ENCODE results near the gene E2F6. TPM values are rescaled to one million over a fixed set of nuclear protein-coding genes. Genes with fewer than 3 reads are reported as not detected.

The E2F6 gene
- total RNA-seq, 1 donor from 2014 or later = 22.9 TPM

DNA sequence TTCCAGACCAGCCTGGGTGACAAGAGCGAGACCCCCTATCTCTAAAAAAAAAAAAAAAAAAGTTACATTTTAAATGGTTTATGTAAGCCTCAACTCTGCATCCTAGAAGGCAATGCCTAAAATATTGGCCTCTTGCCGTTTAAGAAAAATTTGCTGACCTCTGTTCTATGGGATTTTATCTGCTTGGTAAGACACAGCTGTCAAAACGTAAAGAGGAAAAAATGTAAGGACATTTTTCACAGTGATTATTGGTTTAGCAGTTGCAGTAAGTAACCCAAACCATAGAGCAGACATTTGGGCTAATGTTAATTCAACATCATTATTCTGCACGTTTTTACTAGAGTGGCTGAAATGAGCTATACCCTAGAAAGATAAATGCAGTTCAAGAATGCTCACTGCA lies 14.4 kb upstream of the E2F6 start:
- Mint-ChIP-seq H3K4me3 (ENCODE audit: low read depth) (peak overlapping the region; percentile 54), H3K27ac (no peak overlapping the region), H3K36me3 (ENCODE audit: insufficient read depth) (no peaks in the 10 kb centered on the region), H3K4me1 (ENCODE audit: low read depth) (peaks cover 5% of the 10 kb centered on the region), H3K9me3 (ENCODE audit: low read depth) (no peaks in the 10 kb centered on the region), H3K27me3 (peaks cover 28% of the 10 kb centered on the region)
- TF ChIP-seq, protein P1, sequence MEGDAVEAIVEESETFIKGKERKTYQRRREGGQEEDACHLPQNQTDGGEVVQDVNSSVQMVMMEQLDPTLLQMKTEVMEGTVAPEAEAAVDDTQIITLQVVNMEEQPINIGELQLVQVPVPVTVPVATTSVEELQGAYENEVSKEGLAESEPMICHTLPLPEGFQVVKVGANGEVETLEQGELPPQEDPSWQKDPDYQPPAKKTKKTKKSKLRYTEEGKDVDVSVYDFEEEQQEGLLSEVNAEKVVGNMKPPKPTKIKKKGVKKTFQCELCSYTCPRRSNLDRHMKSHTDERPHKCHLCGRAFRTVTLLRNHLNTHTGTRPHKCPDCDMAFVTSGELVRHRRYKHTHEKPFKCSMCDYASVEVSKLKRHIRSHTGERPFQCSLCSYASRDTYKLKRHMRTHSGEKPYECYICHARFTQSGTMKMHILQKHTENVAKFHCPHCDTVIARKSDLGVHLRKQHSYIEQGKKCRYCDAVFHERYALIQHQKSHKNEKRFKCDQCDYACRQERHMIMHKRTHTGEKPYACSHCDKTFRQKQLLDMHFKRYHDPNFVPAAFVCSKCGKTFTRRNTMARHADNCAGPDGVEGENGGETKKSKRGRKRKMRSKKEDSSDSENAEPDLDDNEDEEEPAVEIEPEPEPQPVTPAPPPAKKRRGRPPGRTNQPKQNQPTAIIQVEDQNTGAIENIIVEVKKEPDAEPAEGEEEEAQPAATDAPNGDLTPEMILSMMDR (IDR thresholded peaks at IDR 0.05; ENCODE audit: unreplicated experiment) = no peak
- DNase-seq (ENCODE audit: low spot score, unreplicated experiment) = no peak

GRCh38 chr2:11478899-11479605 lies 13.1 kb upstream of the E2F6 start:
- TF ChIP-seq, protein P1 (IDR thresholded peaks at IDR 0.05; ENCODE audit: unreplicated experiment) = no peak
- Mint-ChIP-seq H3K9me3 (ENCODE audit: low read depth) (no peaks in the 10 kb centered on the region), H3K4me3 (ENCODE audit: low read depth) (no peak overlapping the region), H3K27ac (no peak overlapping the region), H3K27me3 (peaks cover 32% of the 10 kb centered on the region), H3K36me3 (ENCODE audit: insufficient read depth) (no peaks in the 10 kb centered on the region), H3K4me1 (ENCODE audit: low read depth) (peaks cover 2% of the 10 kb centered on the region)
- DNase-seq (ENCODE audit: low spot score, unreplicated experiment) = no peak

DNA sequence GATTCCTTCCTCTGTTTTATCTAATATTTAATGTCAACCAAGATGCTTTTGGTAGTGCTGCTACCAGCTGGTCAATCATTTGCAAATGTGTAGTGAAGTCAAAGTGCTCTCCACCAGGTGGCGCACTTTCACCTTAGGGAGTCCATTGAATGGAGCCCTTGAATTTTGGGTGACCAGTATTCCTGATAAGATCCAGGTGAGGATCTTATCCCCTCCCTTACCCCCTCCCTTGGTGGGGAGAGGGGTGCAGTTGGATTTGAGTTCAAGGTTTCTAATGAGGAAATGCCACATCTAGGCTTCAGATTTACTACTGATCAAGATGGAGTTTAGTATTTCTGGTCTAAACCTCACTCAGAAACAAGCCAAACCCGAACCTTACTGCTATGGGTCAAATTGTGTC lies 12.0 kb upstream of the E2F6 start:
- Mint-ChIP-seq H3K27ac (no peak overlapping the region), H3K36me3 (ENCODE audit: insufficient read depth) (no peaks in the 10 kb centered on the region), H3K4me3 (ENCODE audit: low read depth) (no peak overlapping the region), H3K4me1 (ENCODE audit: low read depth) (no peaks in the 10 kb centered on the region), H3K9me3 (ENCODE audit: low read depth) (no peaks in the 10 kb centered on the region), H3K27me3 (peaks cover 37% of the 10 kb centered on the region)
- peak; percentile 83 for DNase-seq (ENCODE audit: low spot score, unreplicated experiment)
- TF ChIP-seq, protein P1 (IDR thresholded peaks at IDR 0.05; ENCODE audit: unreplicated experiment) = peak; percentile 95

- H3K27me3 Mint-ChIP-seq = peaks cover 17% of the 10 kb centered on the region
- H3K4me3 Mint-ChIP-seq (ENCODE audit: low read depth) = no peak overlapping the region
- no peaks in the 10 kb centered on the region for H3K4me1 Mint-ChIP-seq (ENCODE audit: low read depth)
- no peaks in the 10 kb centered on the region for H3K9me3 Mint-ChIP-seq (ENCODE audit: low read depth)
- no peak for DNase-seq (ENCODE audit: low spot score, unreplicated experiment)
- TF ChIP-seq, protein P1 (IDR thresholded peaks at IDR 0.05; ENCODE audit: unreplicated experiment) = no peak
- no peak overlapping the region for H3K27ac Mint-ChIP-seq
- H3K36me3 Mint-ChIP-seq (ENCODE audit: insufficient read depth) = no peaks in the 10 kb centered on the region
Observed at GRCh38 chr2:11473659-11474433, 7.9 kb upstream of the E2F6 start.

- Mint-ChIP-seq H3K4me1 (ENCODE audit: low read depth) (peaks cover 9% of the 10 kb centered on the region), H3K27me3 (peaks cover 3% of the 10 kb centered on the region), H3K36me3 (ENCODE audit: insufficient read depth) (peaks cover 8% of the 10 kb centered on the region), H3K9me3 (ENCODE audit: low read depth) (no peaks in the 10 kb centered on the region), H3K4me3 (ENCODE audit: low read depth) (no peak overlapping the region), H3K27ac (no peak overlapping the region)
- TF ChIP-seq, protein P1 (IDR thresholded peaks at IDR 0.05; ENCODE audit: unreplicated experiment) = no peak
- DNase-seq (ENCODE audit: low spot score, unreplicated experiment) = no peak
Observed at GRCh38 chr2:11467749-11468148, 1.8 kb upstream of the E2F6 start.

Data from progenitor cell of endocrine pancreas (in vitro differentiated cells).